ENCODE results near the gene GH1.
"Not testable (repeated sequence)": the region's sequence is repeated elsewhere in the genome, so short reads cannot be mapped to it uniquely, and the experiment has no call there.

The GH1 gene

GRCh38 chr17:63925615-63926014, 7.0 kb upstream of the GH1 start:
- DNase-seq: no peak

- not testable (repeated sequence) for DNase-seq
Measured at GRCh38 chr17:63922402-63922801, 3.8 kb upstream of the GH1 start.

- DNase-seq: not testable (repeated sequence)
Measured at GRCh38 chr17:63920779-63921178, 2.1 kb upstream of the GH1 start.

- not testable (repeated sequence) for DNase-seq
Measured at GRCh38 chr17:63920050-63920449, 1.4 kb upstream of the GH1 start.

- DNase-seq: peak; percentile 65 to 71
Measured at GRCh38 chr17:63919311-63919723, 678 bp upstream of the GH1 start.

- no peak for DNase-seq
Measured at GRCh38 chr17:63918305-63918704, 334 bp downstream of the GH1 start.

- no peak for DNase-seq
Measured at GRCh38 chr17:63917646-63918045, 993 bp downstream of the GH1 start.

GRCh38 chr17:63917206-63917605, 1.4 kb downstream of the GH1 start:
- DNase-seq: not testable (repeated sequence)

- no peak for DNase-seq
Measured at GRCh38 chr17:63916566-63917185, 2.0 kb downstream of the GH1 start.

- not testable (repeated sequence) for DNase-seq
Measured at GRCh38 chr17:63915753-63916152, 2.9 kb downstream of the GH1 start.

GRCh38 chr17:63914471-63914870, 4.2 kb downstream of the GH1 start:
- no peak for DNase-seq

GRCh38 chr17:63911657-63912100, 7.0 kb downstream of the GH1 start:
- DNase-seq: peak; percentile 61

- DNase-seq: no peak
Measured at GRCh38 chr17:63911041-63911635, 7.5 kb downstream of the GH1 start, which contains the start of gene CSHL1. TSS of gene CSHL1 (minus strand) at chr17:63911258. CDS start at chr17:63911196, 62 bp downstream.

GRCh38 chr17:63910096-63910495, 8.5 kb downstream of the GH1 start:
- DNase-seq: no peak

GRCh38 chr17:63909586-63909985, 9.1 kb downstream of the GH1 start:
- not testable (repeated sequence) for DNase-seq

- DNase-seq: not testable (repeated sequence)
Measured at GRCh38 chr17:63907161-63907778, 11.4 kb downstream of the GH1 start.

- DNase-seq: not testable (repeated sequence)
Measured at GRCh38 chr17:63904796-63905195, 13.8 kb downstream of the GH1 start.

- not testable (repeated sequence) for DNase-seq
Measured at GRCh38 chr17:63903787-63904201, 14.8 kb downstream of the GH1 start.

GRCh38 chr17:63901971-63902370, 16.7 kb downstream of the GH1 start:
- DNase-seq: not testable (repeated sequence)

GRCh38 chr17:63898899-63899798, 19.5 kb downstream of the GH1 start:
- DNase-seq: peak in 1 of 2 experiments; percentile 26

- DNase-seq: not testable (repeated sequence)
Measured at GRCh38 chr17:63896524-63897354, 21.9 kb downstream of the GH1 start, which contains the start of gene CSH1. TSS of gene CSH1 (minus strand) at chr17:63896574. CDS start at chr17:63896511, 63 bp downstream.

GRCh38 chr17:63894821-63895220, 23.8 kb downstream of the GH1 start:
- DNase-seq: not testable (repeated sequence)

Measured in activated CD4-positive, alpha-beta T cell treated with anti-CD3 and anti-CD28 coated beads, Interleukin-2, amount 50 U/mL, for 4 hours (primary cell).